ENCODE measurements around the gene BBOX1.

Gene BBOX1

GRCh38 chr11:27060816-27061460 is 20.3 kb downstream of the BBOX1 start:
- Histone ChIP-seq H3K27ac (no peak overlapping the region), H3K36me3 (replicated peaks) (no peaks in the 10 kb centered on the region), H3K27me3 (replicated peaks) (no peaks in the 10 kb centered on the region), H3K4me3 (ENCODE audit: low read depth, low read length) (no peak overlapping the region)
- no peak for TF ChIP-seq CTCF (IDR thresholded peaks at IDR 0.05; ENCODE audit: low read depth, low read length, missing control alignments)
- in situ Hi-C loops (cut with HindIII; ENCODE audit: low pct_ligation_motif_present, low sequenced_read_pairs): no loop called here
- DNase-seq: no peak

GRCh38 chr11:27061461-27061821 is 20.8 kb downstream of the BBOX1 start:
- TF ChIP-seq CTCF (IDR thresholded peaks at IDR 0.05; ENCODE audit: low read depth, low read length, missing control alignments): no peak
- Histone ChIP-seq H3K4me3 (ENCODE audit: low read depth, low read length) (no peak overlapping the region), H3K27me3 (replicated peaks) (no peaks in the 10 kb centered on the region), H3K27ac (no peak overlapping the region), H3K36me3 (replicated peaks) (no peaks in the 10 kb centered on the region)
- in situ Hi-C loops (cut with HindIII; ENCODE audit: low pct_ligation_motif_present, low sequenced_read_pairs): no loop called here
- no peak for DNase-seq

GRCh38 chr11:27064086-27064485 is 23.5 kb downstream of the BBOX1 start:
- in situ Hi-C loops (cut with HindIII; ENCODE audit: low pct_ligation_motif_present, low sequenced_read_pairs): no loop called here
- no peak overlapping the region for H3K4me3 ChIP-seq (ENCODE audit: low read depth, low read length)
- H3K27me3 ChIP-seq (replicated peaks): no peaks in the 10 kb centered on the region
- no peak for DNase-seq
- no peaks in the 10 kb centered on the region for H3K36me3 ChIP-seq (replicated peaks)
- H3K27ac ChIP-seq: no peak overlapping the region
- TF ChIP-seq CTCF (IDR thresholded peaks at IDR 0.05; ENCODE audit: low read depth, low read length, missing control alignments): no peak

GRCh38 chr11:27075192-27075591 is 34.6 kb downstream of the BBOX1 start:
- H3K4me3 ChIP-seq (ENCODE audit: low read depth, low read length): no peak overlapping the region
- no peak overlapping the region for H3K27ac ChIP-seq
- H3K27me3 ChIP-seq (replicated peaks): no peaks in the 10 kb centered on the region
- DNase-seq: peak; percentile 49
- no peaks in the 10 kb centered on the region for H3K36me3 ChIP-seq (replicated peaks)
- no peak for TF ChIP-seq CTCF (IDR thresholded peaks at IDR 0.05; ENCODE audit: low read depth, low read length, missing control alignments)
- in situ Hi-C loops (cut with HindIII; ENCODE audit: low pct_ligation_motif_present, low sequenced_read_pairs): no loop called here

- H3K27me3 ChIP-seq (replicated peaks): no peaks in the 10 kb centered on the region
- no peak overlapping the region for H3K4me3 ChIP-seq (ENCODE audit: low read depth, low read length)
- H3K36me3 ChIP-seq (replicated peaks): no peaks in the 10 kb centered on the region
- no peak overlapping the region for H3K27ac ChIP-seq
- no peak for DNase-seq
- TF ChIP-seq CTCF (IDR thresholded peaks at IDR 0.05; ENCODE audit: low read depth, low read length, missing control alignments): no peak
- in situ Hi-C loops (cut with HindIII; ENCODE audit: low pct_ligation_motif_present, low sequenced_read_pairs): no loop called here
Measured at GRCh38 chr11:27075655-27076054, 35.0 kb downstream of the BBOX1 start.

- Histone ChIP-seq H3K36me3 (replicated peaks) (no peaks in the 10 kb centered on the region), H3K27ac (no peak overlapping the region), H3K27me3 (replicated peaks) (no peaks in the 10 kb centered on the region), H3K4me3 (ENCODE audit: low read depth, low read length) (no peak overlapping the region)
- in situ Hi-C loops (cut with HindIII; ENCODE audit: low pct_ligation_motif_present, low sequenced_read_pairs): no loop called here
- DNase-seq: peak; percentile 32
- TF ChIP-seq CTCF (IDR thresholded peaks at IDR 0.05; ENCODE audit: low read depth, low read length, missing control alignments): peak; percentile 11
Measured at GRCh38 chr11:27076121-27076589, 35.5 kb downstream of the BBOX1 start.
